A673 (cell line): ENCODE results near the gene SUPT4H1.

Experiments
- EZH2 ChIP-seq: fragments of 200-600 bp; sonication (generic); IDR thresholded peaks from 2 replicates; pipeline ENCODE4 v1.6.1; 2017; ENCODE audit warnings: borderline replicate concordance, low read depth, mild to moderate bottlenecking, mixed read lengths, antibody characterized with exemption, low read length; ENCODE audit not compliant: poor library complexity, severe bottlenecking
- TF ChIP-seq, protein P1 (sequence below): fragments of 300-800, 200-600 bp; sonication (generic); conservative IDR thresholded peaks from 2 replicates; pipeline ENCODE4 v1.5.1; 2017; ENCODE audit warnings: low read depth, mild to moderate bottlenecking, antibody characterized with exemption, low read length, moderate library complexity, mixed read lengths

DNA sequence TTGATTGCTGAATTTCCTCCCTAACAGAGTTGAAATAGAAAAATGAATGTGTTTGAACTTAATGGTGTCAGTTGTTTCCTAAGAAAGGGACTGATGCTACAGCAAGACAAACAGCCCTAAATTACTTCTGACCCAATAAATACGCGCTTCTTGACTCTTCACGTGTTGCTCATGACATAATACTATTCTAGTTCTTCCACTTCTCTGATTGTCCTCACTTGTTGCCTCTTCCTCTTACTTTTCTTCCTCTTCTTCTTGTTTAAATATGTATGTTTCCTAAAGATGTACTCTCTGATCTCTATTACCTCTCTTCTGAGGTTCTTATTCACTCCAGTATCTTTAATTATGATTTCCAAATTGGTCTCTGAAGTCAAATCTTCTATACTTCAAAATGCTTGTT lies 32.9 kb upstream of the SUPT4H1 start:
- no peak for TF ChIP-seq EZH2
- TF ChIP-seq, protein P1, sequence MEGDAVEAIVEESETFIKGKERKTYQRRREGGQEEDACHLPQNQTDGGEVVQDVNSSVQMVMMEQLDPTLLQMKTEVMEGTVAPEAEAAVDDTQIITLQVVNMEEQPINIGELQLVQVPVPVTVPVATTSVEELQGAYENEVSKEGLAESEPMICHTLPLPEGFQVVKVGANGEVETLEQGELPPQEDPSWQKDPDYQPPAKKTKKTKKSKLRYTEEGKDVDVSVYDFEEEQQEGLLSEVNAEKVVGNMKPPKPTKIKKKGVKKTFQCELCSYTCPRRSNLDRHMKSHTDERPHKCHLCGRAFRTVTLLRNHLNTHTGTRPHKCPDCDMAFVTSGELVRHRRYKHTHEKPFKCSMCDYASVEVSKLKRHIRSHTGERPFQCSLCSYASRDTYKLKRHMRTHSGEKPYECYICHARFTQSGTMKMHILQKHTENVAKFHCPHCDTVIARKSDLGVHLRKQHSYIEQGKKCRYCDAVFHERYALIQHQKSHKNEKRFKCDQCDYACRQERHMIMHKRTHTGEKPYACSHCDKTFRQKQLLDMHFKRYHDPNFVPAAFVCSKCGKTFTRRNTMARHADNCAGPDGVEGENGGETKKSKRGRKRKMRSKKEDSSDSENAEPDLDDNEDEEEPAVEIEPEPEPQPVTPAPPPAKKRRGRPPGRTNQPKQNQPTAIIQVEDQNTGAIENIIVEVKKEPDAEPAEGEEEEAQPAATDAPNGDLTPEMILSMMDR = no peak
